ENCODE results near the gene UBA3. TPM values are rescaled to one million over a fixed set of nuclear protein-coding genes. Genes with fewer than 3 reads are reported as not detected.
A peak's percentile ranks its signal among the peaks of the same experiment; 100 is the strongest.

The UBA3 gene
- total and polyA plus RNA-seq, 10 of the 15 experiments (the other 5 are each of a cell fraction or from before 2014, with no cell fraction given): 72.9 to 131 (median 102) TPM

- no peak for TF ChIP-seq RAD51 (IDR thresholded peaks at IDR 0.05)
- no peak for TF ChIP-seq CHD4 (IDR thresholded peaks at IDR 0.05)
- no peak for TF ChIP-seq TCF7 (IDR thresholded peaks at IDR 0.05; ENCODE audit: borderline replicate concordance)
- no peak for TF ChIP-seq NFYB (IDR thresholded peaks at IDR 0.05; ENCODE audit: insufficient read depth, low read depth, low read length)
- no peak for TF ChIP-seq EZH2 (IDR thresholded peaks at IDR 0.05; ENCODE audit: borderline replicate concordance, control insufficient read depth, low read depth, low read length)
- no peak for TF ChIP-seq CREB1 (IDR thresholded peaks at IDR 0.05; ENCODE audit: low read depth)
- no peak for TF ChIP-seq NFXL1 (IDR thresholded peaks at IDR 0.05; ENCODE audit: borderline replicate concordance)
- TF ChIP-seq SIN3A (IDR thresholded peaks at IDR 0.05; ENCODE audit: low read depth, low read length): no peak
- TF ChIP-seq MTA2 (IDR thresholded peaks at IDR 0.05; ENCODE audit: low read depth): peak; percentile 19; the same call in 1 of the 2 replicates
- TF ChIP-seq CUX1 (IDR thresholded peaks at IDR 0.05; ENCODE audit: insufficient replicate concordance, low read depth, low read length): no peak
- no peak for TF ChIP-seq ZNF687 (IDR thresholded peaks at IDR 0.05)
- no peak for TF ChIP-seq HDAC2 (IDR thresholded peaks at IDR 0.05)
- TF ChIP-seq IRF5 (IDR thresholded peaks at IDR 0.05; ENCODE audit: borderline replicate concordance): no peak
- no peak for TF ChIP-seq FOXK2 (IDR thresholded peaks at IDR 0.05)
- no peak for TF ChIP-seq CBX5 (IDR thresholded peaks at IDR 0.05; ENCODE audit: low read depth)
- no peak for TF ChIP-seq BCL3 (IDR thresholded peaks at IDR 0.05; ENCODE audit: borderline replicate concordance, insufficient read depth, low read depth, low read length, poor library complexity, severe bottlenecking)
- TF ChIP-seq NR2F1 (conservative IDR thresholded peaks at IDR 0.05): peak; percentile 79
- TF ChIP-seq SMAD1 (IDR thresholded peaks at IDR 0.05; ENCODE audit: low read depth, partially characterized antibody): no peak
- no peak for TF ChIP-seq SMC3 (IDR thresholded peaks at IDR 0.05; ENCODE audit: borderline replicate concordance, low read length)
Measured at GRCh38 chr3:69091389-69092029, 11.3 kb upstream of the UBA3 start (continued).
